ENCODE measurements around the gene ZMPSTE24.

DNA sequence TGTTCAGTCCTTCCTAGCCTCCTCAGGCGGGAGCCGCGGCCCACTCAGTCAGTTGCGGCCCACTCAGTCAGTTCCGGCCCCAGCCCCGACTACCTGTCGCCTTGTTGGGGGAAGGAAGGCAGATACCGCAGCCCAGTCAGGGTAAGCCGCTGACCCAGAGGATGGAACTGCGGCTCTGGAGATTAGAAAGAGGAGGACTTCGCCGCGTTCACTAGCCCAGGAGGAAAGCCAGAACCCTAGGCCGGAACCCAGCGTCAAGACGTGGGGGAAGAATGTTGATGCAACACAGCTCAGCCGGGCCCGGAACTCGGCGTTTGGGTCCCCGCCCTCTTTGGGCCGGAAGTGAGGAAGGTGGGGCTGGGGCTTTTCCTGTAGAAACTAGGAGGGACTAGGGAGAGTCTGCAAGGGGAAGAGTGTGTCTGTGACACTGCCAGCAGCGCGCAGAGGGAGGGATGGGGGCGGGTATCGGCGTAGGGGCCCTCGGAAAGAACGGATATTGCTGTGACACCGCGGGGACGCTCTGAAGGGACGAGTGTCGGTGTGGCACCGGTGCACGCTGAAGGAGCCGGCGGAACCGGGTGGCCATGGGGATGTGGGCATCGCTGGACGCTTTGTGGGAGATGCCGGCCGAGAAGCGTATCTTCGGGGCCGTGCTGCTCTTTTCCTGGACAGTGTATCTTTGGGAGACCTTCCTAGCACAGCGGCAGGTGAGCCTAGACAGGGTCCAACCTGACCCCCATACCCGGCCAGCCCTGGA is at the start of gene ZMPSTE24:
- TF ChIP-seq, protein P1, sequence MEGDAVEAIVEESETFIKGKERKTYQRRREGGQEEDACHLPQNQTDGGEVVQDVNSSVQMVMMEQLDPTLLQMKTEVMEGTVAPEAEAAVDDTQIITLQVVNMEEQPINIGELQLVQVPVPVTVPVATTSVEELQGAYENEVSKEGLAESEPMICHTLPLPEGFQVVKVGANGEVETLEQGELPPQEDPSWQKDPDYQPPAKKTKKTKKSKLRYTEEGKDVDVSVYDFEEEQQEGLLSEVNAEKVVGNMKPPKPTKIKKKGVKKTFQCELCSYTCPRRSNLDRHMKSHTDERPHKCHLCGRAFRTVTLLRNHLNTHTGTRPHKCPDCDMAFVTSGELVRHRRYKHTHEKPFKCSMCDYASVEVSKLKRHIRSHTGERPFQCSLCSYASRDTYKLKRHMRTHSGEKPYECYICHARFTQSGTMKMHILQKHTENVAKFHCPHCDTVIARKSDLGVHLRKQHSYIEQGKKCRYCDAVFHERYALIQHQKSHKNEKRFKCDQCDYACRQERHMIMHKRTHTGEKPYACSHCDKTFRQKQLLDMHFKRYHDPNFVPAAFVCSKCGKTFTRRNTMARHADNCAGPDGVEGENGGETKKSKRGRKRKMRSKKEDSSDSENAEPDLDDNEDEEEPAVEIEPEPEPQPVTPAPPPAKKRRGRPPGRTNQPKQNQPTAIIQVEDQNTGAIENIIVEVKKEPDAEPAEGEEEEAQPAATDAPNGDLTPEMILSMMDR (IDR thresholded peaks at IDR 0.05), result no peak
- TF ChIP-seq POLR2A (IDR thresholded peaks at IDR 0.05), result peak; percentile 28 to 67

Measured in adrenal gland (tissue), 5 donors.